DND-41 (cell line): ENCODE measurements around the gene SUB1.

ENCODE experiments used
- ATAC-seq: fragments of 200-7000 bp; cut with Tn5 transposase; 3 replicates; pipeline ENCODE4 v1.9.1; 2021; ENCODE audit warnings: low read depth; ENCODE audit not compliant: insufficient read depth
- DNase-seq: peaks from one replicate; pipeline ENCODE4 v3.0.0-alpha.2; 2020
- H2AFZ ChIP-seq: 2 replicates; pipeline ENCODE4 v1.6.0; 2012; ENCODE audit warnings: low read depth, low read length
- H3K27ac ChIP-seq: 2 replicates; pipeline ENCODE4 v1.5.1; 2012; ENCODE audit warnings: low read length, inconsistent platforms
- H3K27me3 ChIP-seq: fragments of 200-600 bp; sonication (generic); 2 replicates; pipeline ENCODE4 v1.6.0; 2012; ENCODE audit warnings: low read length, mild to moderate bottlenecking, inconsistent platforms; ENCODE audit not compliant: insufficient read depth, poor library complexity
- H3K36me3 ChIP-seq: 2 replicates; pipeline ENCODE4 v1.5.1; 2012; ENCODE audit warnings: low read length, inconsistent platforms; ENCODE audit not compliant: insufficient read depth
- H3K4me1 ChIP-seq: 2 replicates; pipeline ENCODE4 v1.5.1; 2012; ENCODE audit warnings: mild to moderate bottlenecking, low read length; ENCODE audit not compliant: insufficient read depth
- H3K4me2 ChIP-seq: 2 replicates; pipeline ENCODE4 v1.6.0; 2012; ENCODE audit warnings: mild to moderate bottlenecking, moderate library complexity, low read length, inconsistent platforms; ENCODE audit not compliant: insufficient read depth
- H3K4me3 ChIP-seq, 2 experiments: fragments of 200-600 bp in 1 of 2; shearing (Covaris generic) in 1 of 2; 2 replicates each; pipeline ENCODE4 v1.5.1; 2012 to 2016; ENCODE audit warnings: inconsistent platforms in 2 of 2, low read length in 2 of 2, mild to moderate bottlenecking in 2 of 2, low read depth in 1 of 2, moderate library complexity in 1 of 2
- H3K79me2 ChIP-seq: 2 replicates; pipeline ENCODE4 v1.6.0; 2012; ENCODE audit warnings: low read length, inconsistent platforms; ENCODE audit not compliant: insufficient read depth
- H3K9ac ChIP-seq: 2 replicates; pipeline ENCODE4 v1.6.0; 2012; ENCODE audit warnings: low read depth, mild to moderate bottlenecking, inconsistent platforms, low read length, moderate library complexity
- H3K9me3 ChIP-seq: 2 replicates; pipeline ENCODE4 v1.5.1; 2012; ENCODE audit warnings: low read length, moderate library complexity, mild to moderate bottlenecking, inconsistent platforms; ENCODE audit not compliant: insufficient read depth, severe bottlenecking
- H4K20me1 ChIP-seq: 2 replicates; pipeline ENCODE4 v1.6.0; 2012; ENCODE audit warnings: low read length; ENCODE audit not compliant: insufficient read depth
- CTCF ChIP-seq: IDR thresholded peaks from 2 replicates; pipeline ENCODE4 v1.5.1; 2012; ENCODE audit warnings: borderline replicate concordance, low read length, moderate library complexity, mild to moderate bottlenecking; ENCODE audit not compliant: poor library complexity, severe bottlenecking; ENCODE audit errors: extremely low read depth
- EZH2 ChIP-seq: IDR thresholded peaks from 3 replicates; pipeline ENCODE4 v1.6.1; 2012; ENCODE audit warnings: borderline replicate concordance, low read depth, mild to moderate bottlenecking, moderate library complexity, low read length, inconsistent platforms; ENCODE audit not compliant: severe bottlenecking

The SUB1 gene

GRCh38 chr5:32578363-32578762 lies 7.0 kb upstream of the SUB1 start:
- no peaks in the 10 kb centered on the region for H3K9me3 ChIP-seq
- TF ChIP-seq CTCF: no peak
- no peak for TF ChIP-seq EZH2
- H3K79me2 ChIP-seq: no peaks in the 10 kb centered on the region
- peaks cover 7% of the 10 kb centered on the region for H3K4me1 ChIP-seq
- no peak overlapping the region for H3K27ac ChIP-seq
- no peak overlapping the region for H3K4me2 ChIP-seq
- no peak overlapping the region for H3K4me3 ChIP-seq
- ATAC-seq (no peak), DNase-seq (no peak)
- H2AFZ ChIP-seq: no peak overlapping the region
- H3K9ac ChIP-seq: no peak overlapping the region
- H4K20me1 ChIP-seq: no peaks in the 10 kb centered on the region
- H3K27me3 ChIP-seq: peaks cover 8% of the 10 kb centered on the region
- H3K36me3 ChIP-seq: no peaks in the 10 kb centered on the region

GRCh38 chr5:32578764-32579163 lies 6.6 kb upstream of the SUB1 start:
- TF ChIP-seq CTCF (no peak), EZH2 (no peak)
- Histone ChIP-seq H3K9ac (no peak overlapping the region), H3K36me3 (no peaks in the 10 kb centered on the region), H3K4me1 (peaks cover 7% of the 10 kb centered on the region), H2AFZ (no peak overlapping the region), H3K27me3 (peaks cover 8% of the 10 kb centered on the region), H3K4me3 (no peak overlapping the region), H3K4me2 (no peak overlapping the region), H3K27ac (no peak overlapping the region), H3K79me2 (no peaks in the 10 kb centered on the region), H4K20me1 (no peaks in the 10 kb centered on the region), H3K9me3 (no peaks in the 10 kb centered on the region)
- no peak for ATAC-seq
- no peak for DNase-seq

GRCh38 chr5:32581010-32581785 lies 4.2 kb upstream of the SUB1 start:
- Histone ChIP-seq H2AFZ (no peak overlapping the region), H4K20me1 (peaks cover 3% of the 10 kb centered on the region), H3K36me3 (no peaks in the 10 kb centered on the region; the same call in 1 of the 2 replicates), H3K27me3 (peaks cover 8% of the 10 kb centered on the region), H3K27ac (no peak overlapping the region), H3K4me2 (no peak overlapping the region), H3K9me3 (no peaks in the 10 kb centered on the region), H3K9ac (no peak overlapping the region), H3K79me2 (peaks cover 8% of the 10 kb centered on the region), H3K4me3 (no peak overlapping the region), H3K4me1 (peaks cover 15% of the 10 kb centered on the region)
- TF ChIP-seq CTCF (no peak), EZH2 (no peak)
- no peak for DNase-seq
- no peak for ATAC-seq
